ENCODE results near the gene ATXN10.

Gene ATXN10

GRCh38 chr22:45878051-45878781, 206.6 kb downstream of the ATXN10 start:
- Histone ChIP-seq H3K4me3 (ENCODE audit: low read length, poor library complexity, severe bottlenecking) (no peak overlapping the region), H3K79me2 (ENCODE audit: insufficient read depth, low read length) (no peaks in the 10 kb centered on the region), H3K4me1 (ENCODE audit: insufficient read depth, low read length, poor library complexity, severe bottlenecking) (no peaks in the 10 kb centered on the region), H3K4me2 (ENCODE audit: low read depth, low read length, poor library complexity, severe bottlenecking) (no peak overlapping the region), H3K9ac (ENCODE audit: low read depth, low read length, poor library complexity, severe bottlenecking) (no peak overlapping the region), H3K27me3 (ENCODE audit: insufficient read depth, low read length, poor library complexity, severe bottlenecking) (no peaks in the 10 kb centered on the region), H3K9me2 (replicated peaks; ENCODE audit: low read depth, low read length) (no peaks in the 10 kb centered on the region), H3F3A (ENCODE audit: low read depth) (no peaks in the 10 kb centered on the region), H3K9me3 (ENCODE audit: insufficient read depth, low read depth, low read length) (no peaks in the 10 kb centered on the region), H3K36me3 (ENCODE audit: insufficient read depth, low read length) (no peaks in the 10 kb centered on the region), H2AFZ (ENCODE audit: low read length) (no peak overlapping the region), H4K20me1 (ENCODE audit: insufficient read depth, low read length, poor library complexity, severe bottlenecking) (no peaks in the 10 kb centered on the region)
- TF ChIP-seq EZH2phosphoT487 (IDR thresholded peaks at IDR 0.05; ENCODE audit: borderline replicate concordance) (no peak), CTCF (conservative IDR thresholded peaks at IDR 0.05; ENCODE audit: low read length) (no peak)

GRCh38 chr22:45878901-45879551, 207.4 kb downstream of the ATXN10 start:
- TF ChIP-seq EZH2phosphoT487 (IDR thresholded peaks at IDR 0.05; ENCODE audit: borderline replicate concordance) (no peak), CTCF (conservative IDR thresholded peaks at IDR 0.05; ENCODE audit: low read length) (no peak)
- Histone ChIP-seq H3K4me3 (ENCODE audit: low read length, poor library complexity, severe bottlenecking) (no peak overlapping the region), H3K9me2 (replicated peaks; ENCODE audit: low read depth, low read length) (no peaks in the 10 kb centered on the region), H3K4me1 (ENCODE audit: insufficient read depth, low read length, poor library complexity, severe bottlenecking) (no peaks in the 10 kb centered on the region), H3K4me2 (ENCODE audit: low read depth, low read length, poor library complexity, severe bottlenecking) (no peak overlapping the region), H3K79me2 (ENCODE audit: insufficient read depth, low read length) (no peaks in the 10 kb centered on the region), H3K27me3 (ENCODE audit: insufficient read depth, low read length, poor library complexity, severe bottlenecking) (no peaks in the 10 kb centered on the region), H3K36me3 (ENCODE audit: insufficient read depth, low read length) (no peaks in the 10 kb centered on the region), H4K20me1 (ENCODE audit: insufficient read depth, low read length, poor library complexity, severe bottlenecking) (no peaks in the 10 kb centered on the region), H3K9ac (ENCODE audit: low read depth, low read length, poor library complexity, severe bottlenecking) (no peak overlapping the region), H3F3A (ENCODE audit: low read depth) (no peaks in the 10 kb centered on the region), H2AFZ (ENCODE audit: low read length) (no peak overlapping the region), H3K9me3 (ENCODE audit: insufficient read depth, low read depth, low read length) (no peaks in the 10 kb centered on the region)

GRCh38 chr22:45879552-45879949, 207.9 kb downstream of the ATXN10 start:
- no peaks in the 10 kb centered on the region for H3K9me3 ChIP-seq (ENCODE audit: insufficient read depth, low read depth, low read length)
- no peak overlapping the region for H3K9ac ChIP-seq (ENCODE audit: low read depth, low read length, poor library complexity, severe bottlenecking)
- H3F3A ChIP-seq (ENCODE audit: low read depth): no peaks in the 10 kb centered on the region
- H3K4me3 ChIP-seq (ENCODE audit: low read length, poor library complexity, severe bottlenecking): no peak overlapping the region
- no peaks in the 10 kb centered on the region for H3K4me1 ChIP-seq (ENCODE audit: insufficient read depth, low read length, poor library complexity, severe bottlenecking)
- H3K27me3 ChIP-seq (ENCODE audit: insufficient read depth, low read length, poor library complexity, severe bottlenecking): no peaks in the 10 kb centered on the region
- H3K9me2 ChIP-seq (replicated peaks; ENCODE audit: low read depth, low read length): no peaks in the 10 kb centered on the region
- no peaks in the 10 kb centered on the region for H3K79me2 ChIP-seq (ENCODE audit: insufficient read depth, low read length)
- H2AFZ ChIP-seq (ENCODE audit: low read length): no peak overlapping the region
- no peaks in the 10 kb centered on the region for H3K36me3 ChIP-seq (ENCODE audit: insufficient read depth, low read length)
- H4K20me1 ChIP-seq (ENCODE audit: insufficient read depth, low read length, poor library complexity, severe bottlenecking): no peaks in the 10 kb centered on the region
- H3K4me2 ChIP-seq (ENCODE audit: low read depth, low read length, poor library complexity, severe bottlenecking): no peak overlapping the region
- TF ChIP-seq CTCF (conservative IDR thresholded peaks at IDR 0.05; ENCODE audit: low read length): no peak
- TF ChIP-seq EZH2phosphoT487 (IDR thresholded peaks at IDR 0.05; ENCODE audit: borderline replicate concordance): no peak
